ENCODE results near the gene C1QTNF1.

- TF ChIP-seq EZH2phosphoT487 (IDR thresholded peaks at IDR 0.05; ENCODE audit: borderline replicate concordance, low read depth, low read length) (no peak), CTCF (conservative IDR thresholded peaks at IDR 0.05; ENCODE audit: low read length) (no peak)
Measured at GRCh38 chr17:79073706-79074088, 49.7 kb downstream of the C1QTNF1 start.
